Activated CD8-positive, alpha-beta T cell treated with anti-CD3 and anti-CD28 coated beads, Interleukin-2, amount 10 ng/mL, durations not matched to agents 7 days and 5 days (primary cell): ENCODE measurements around the gene MACROD2. TPM values are rescaled to one million over a fixed set of nuclear protein-coding genes. Genes with fewer than 3 reads are reported as not detected.

ENCODE experiments used
- ATAC-seq: fragments of 150-1000 bp; cut with Tn5 transposase; one replicate; pipeline ENCODE4 v1.10.0; 2021; ENCODE audit warnings: moderate library complexity
- CTCF ChIA-PET: fragments of 350-600 bp; sonication (Branson Sonifier 250); formaldehyde crosslinking; loops from one replicate; lab custom pipeline; 2021; ENCODE audit warnings: antibody characterized with exemption; lab: Charles Lee
- POLR2A ChIA-PET: fragments of 350-600 bp; sonication (Branson Sonifier 250); formaldehyde crosslinking; loops from one replicate; lab custom pipeline; 2021; ENCODE audit warnings: antibody characterized with exemption; lab: Charles Lee
- DNase-seq: peaks from one replicate; pipeline ENCODE4 v3.0.0-alpha.2; 2020
- H3K27ac Mint-ChIP-seq: one replicate; pipeline ENCODE4 v1.8.0; 2021; ENCODE audit warnings: mild to moderate bottlenecking, mixed read lengths
- H3K27me3 Mint-ChIP-seq: one replicate; pipeline ENCODE4 v1.8.0; 2021; ENCODE audit warnings: low read depth, mixed read lengths
- H3K36me3 Mint-ChIP-seq: one replicate; pipeline ENCODE4 v1.8.0; 2021; ENCODE audit warnings: low read depth, mixed read lengths
- H3K4me1 Mint-ChIP-seq: one replicate; pipeline ENCODE4 v1.8.0; 2021; ENCODE audit warnings: low read depth, mixed read lengths
- H3K4me3 Mint-ChIP-seq: one replicate; pipeline ENCODE4 v1.8.0; 2021; ENCODE audit warnings: mild to moderate bottlenecking, mixed read lengths
- H3K9me3 Mint-ChIP-seq: one replicate; pipeline ENCODE4 v1.8.0; 2022; ENCODE audit warnings: mixed read lengths; ENCODE audit not compliant: insufficient read depth
- total RNA-seq, 2 experiments: library from RNA; stranded (reverse); gene quantifications; one replicate each; pipeline ENCODE4 v1.2.3, GENCODE V29; 2021

Gene MACROD2
- total RNA-seq, 2 experiments from 2014 or later: 0.08 TPM; not detected in 1

GRCh38 chr20:15616626-15617025 lies 1621.3 kb downstream of the MACROD2 start:
- Mint-ChIP-seq H3K4me3 (no peak overlapping the region), H3K27ac (no peak overlapping the region), H3K9me3 (peaks cover 2% of the 10 kb centered on the region), H3K4me1 (no peaks in the 10 kb centered on the region), H3K27me3 (no peaks in the 10 kb centered on the region), H3K36me3 (no peaks in the 10 kb centered on the region)
- ATAC-seq: no peak
- ChIA-PET CTCF (no interaction called here), POLR2A (no interaction called here)
- no peak for DNase-seq

GRCh38 chr20:15618110-15618509 lies 1622.8 kb downstream of the MACROD2 start:
- Mint-ChIP-seq H3K4me1 (no peaks in the 10 kb centered on the region), H3K4me3 (no peak overlapping the region), H3K36me3 (no peaks in the 10 kb centered on the region), H3K9me3 (peaks cover 4% of the 10 kb centered on the region), H3K27ac (no peak overlapping the region), H3K27me3 (no peaks in the 10 kb centered on the region)
- ATAC-seq (no peak), DNase-seq (no peak)
- CTCF ChIA-PET: no interaction called here
- POLR2A ChIA-PET: no interaction called here

- peaks cover 4% of the 10 kb centered on the region for H3K9me3 Mint-ChIP-seq
- ATAC-seq: no peak
- no peaks in the 10 kb centered on the region for H3K36me3 Mint-ChIP-seq
- no peaks in the 10 kb centered on the region for H3K27me3 Mint-ChIP-seq
- no peak for DNase-seq
- no peaks in the 10 kb centered on the region for H3K4me1 Mint-ChIP-seq
- POLR2A ChIA-PET: no interaction called here
- CTCF ChIA-PET: no interaction called here
- no peak overlapping the region for H3K4me3 Mint-ChIP-seq
- H3K27ac Mint-ChIP-seq: no peak overlapping the region
These were observed 1623.6 kb downstream of the MACROD2 start for GRCh38 chr20:15618912-15619311.

GRCh38 chr20:15619341-15619740 lies 1624.0 kb downstream of the MACROD2 start:
- no peaks in the 10 kb centered on the region for H3K27me3 Mint-ChIP-seq
- ChIA-PET POLR2A (no interaction called here), CTCF (no interaction called here)
- H3K4me1 Mint-ChIP-seq: no peaks in the 10 kb centered on the region
- no peak overlapping the region for H3K27ac Mint-ChIP-seq
- no peak overlapping the region for H3K4me3 Mint-ChIP-seq
- peaks cover 4% of the 10 kb centered on the region for H3K9me3 Mint-ChIP-seq
- ATAC-seq (no peak), DNase-seq (no peak)
- no peaks in the 10 kb centered on the region for H3K36me3 Mint-ChIP-seq

GRCh38 chr20:15619816-15620215 lies 1624.5 kb downstream of the MACROD2 start:
- no peaks in the 10 kb centered on the region for H3K36me3 Mint-ChIP-seq
- POLR2A ChIA-PET: no interaction called here
- DNase-seq: no peak
- H3K9me3 Mint-ChIP-seq: peaks cover 4% of the 10 kb centered on the region
- no peaks in the 10 kb centered on the region for H3K27me3 Mint-ChIP-seq
- CTCF ChIA-PET: no interaction called here
- no peak overlapping the region for H3K27ac Mint-ChIP-seq
- no peak for ATAC-seq
- no peak overlapping the region for H3K4me3 Mint-ChIP-seq
- no peaks in the 10 kb centered on the region for H3K4me1 Mint-ChIP-seq

- ChIA-PET POLR2A (no interaction called here), CTCF (no interaction called here)
- ATAC-seq (no peak), DNase-seq (no peak)
- peaks cover 4% of the 10 kb centered on the region for H3K9me3 Mint-ChIP-seq
- H3K27me3 Mint-ChIP-seq: no peaks in the 10 kb centered on the region
- H3K4me1 Mint-ChIP-seq: no peaks in the 10 kb centered on the region
- H3K36me3 Mint-ChIP-seq: no peaks in the 10 kb centered on the region
- H3K27ac Mint-ChIP-seq: no peak overlapping the region
- no peak overlapping the region for H3K4me3 Mint-ChIP-seq
These were observed 1627.1 kb downstream of the MACROD2 start for GRCh38 chr20:15622368-15622767.

- peaks cover 4% of the 10 kb centered on the region for H3K9me3 Mint-ChIP-seq
- H3K4me1 Mint-ChIP-seq: no peaks in the 10 kb centered on the region
- ChIA-PET POLR2A (no interaction called here), CTCF (no interaction called here)
- H3K36me3 Mint-ChIP-seq: no peaks in the 10 kb centered on the region
- H3K4me3 Mint-ChIP-seq: no peak overlapping the region
- no peak for DNase-seq
- no peaks in the 10 kb centered on the region for H3K27me3 Mint-ChIP-seq
- no peak overlapping the region for H3K27ac Mint-ChIP-seq
- no peak for ATAC-seq
These were observed 1627.9 kb downstream of the MACROD2 start for GRCh38 chr20:15623215-15623614.

- ChIA-PET CTCF (no interaction called here), POLR2A (no interaction called here)
- Mint-ChIP-seq H3K27ac (no peak overlapping the region), H3K4me3 (no peak overlapping the region), H3K27me3 (no peaks in the 10 kb centered on the region), H3K36me3 (no peaks in the 10 kb centered on the region), H3K9me3 (peaks cover 4% of the 10 kb centered on the region), H3K4me1 (no peaks in the 10 kb centered on the region)
- ATAC-seq: no peak
- no peak for DNase-seq
These were observed 1630.7 kb downstream of the MACROD2 start for GRCh38 chr20:15625981-15626380.

- no peak overlapping the region for H3K27ac Mint-ChIP-seq
- H3K4me1 Mint-ChIP-seq: no peaks in the 10 kb centered on the region
- ChIA-PET POLR2A (no interaction called here), CTCF (no interaction called here)
- H3K27me3 Mint-ChIP-seq: no peaks in the 10 kb centered on the region
- H3K4me3 Mint-ChIP-seq: no peak overlapping the region
- no peaks in the 10 kb centered on the region for H3K36me3 Mint-ChIP-seq
- no peak for DNase-seq
- ATAC-seq: no peak
- no peaks in the 10 kb centered on the region for H3K9me3 Mint-ChIP-seq
These were observed 1631.8 kb downstream of the MACROD2 start for GRCh38 chr20:15627089-15627488.

GRCh38 chr20:15627501-15627903 lies 1632.2 kb downstream of the MACROD2 start:
- H3K27me3 Mint-ChIP-seq: no peaks in the 10 kb centered on the region
- POLR2A ChIA-PET: no interaction called here

GRCh38 chr20:15628851-15629353 lies 1633.6 kb downstream of the MACROD2 start:
- ChIA-PET CTCF (no interaction called here), POLR2A (no interaction called here)

More at GRCh38 chr20:15627501-15627903, 1632.2 kb downstream of the MACROD2 start:
- H3K27ac Mint-ChIP-seq: no peak overlapping the region
- CTCF ChIA-PET: no interaction called here
- H3K4me3 Mint-ChIP-seq: no peak overlapping the region
- no peaks in the 10 kb centered on the region for H3K36me3 Mint-ChIP-seq
- no peak for DNase-seq
- ATAC-seq: no peak
- no peaks in the 10 kb centered on the region for H3K4me1 Mint-ChIP-seq
- H3K9me3 Mint-ChIP-seq: no peaks in the 10 kb centered on the region

GRCh38 chr20:15630360-15630759 lies 1635.0 kb downstream of the MACROD2 start:
- Mint-ChIP-seq H3K27ac (no peak overlapping the region), H3K4me3 (no peak overlapping the region)

More at GRCh38 chr20:15628851-15629353, 1633.6 kb downstream of the MACROD2 start:
- no peaks in the 10 kb centered on the region for H3K27me3 Mint-ChIP-seq
- DNase-seq (no peak), ATAC-seq (no peak)
- no peaks in the 10 kb centered on the region for H3K9me3 Mint-ChIP-seq
- no peak overlapping the region for H3K27ac Mint-ChIP-seq
- no peaks in the 10 kb centered on the region for H3K36me3 Mint-ChIP-seq
- no peaks in the 10 kb centered on the region for H3K4me1 Mint-ChIP-seq
- H3K4me3 Mint-ChIP-seq: no peak overlapping the region

GRCh38 chr20:15632680-15633079 lies 1637.4 kb downstream of the MACROD2 start:
- no peak overlapping the region for H3K27ac Mint-ChIP-seq
- POLR2A ChIA-PET: interaction anchor here (1.0 kb wide), 1 partner anchor 16 kb away, joined by 3 read pairs; no protein-coding TSS in a partner anchor
- no peaks in the 10 kb centered on the region for H3K9me3 Mint-ChIP-seq
- no peaks in the 10 kb centered on the region for H3K4me1 Mint-ChIP-seq
- DNase-seq (no peak), ATAC-seq (no peak)
- no peaks in the 10 kb centered on the region for H3K36me3 Mint-ChIP-seq
- no peak overlapping the region for H3K4me3 Mint-ChIP-seq
- CTCF ChIA-PET: no interaction called here
- no peaks in the 10 kb centered on the region for H3K27me3 Mint-ChIP-seq

More at GRCh38 chr20:15630360-15630759, 1635.0 kb downstream of the MACROD2 start:
- H3K4me1 Mint-ChIP-seq: no peaks in the 10 kb centered on the region
- POLR2A ChIA-PET: no interaction called here
- CTCF ChIA-PET: no interaction called here
- ATAC-seq (no peak), DNase-seq (no peak)
- no peaks in the 10 kb centered on the region for H3K9me3 Mint-ChIP-seq
- H3K27me3 Mint-ChIP-seq: no peaks in the 10 kb centered on the region
- no peaks in the 10 kb centered on the region for H3K36me3 Mint-ChIP-seq
